K562 (cell line): ENCODE measurements around the gene NUP160.
A peak's percentile ranks its signal among the peaks of the same experiment; 100 is the strongest.

Source experiments
- CEBPB ChIP-seq: fragments of 450-650 bp; IDR thresholded peaks from 2 replicates; pipeline ENCODE4 v1.6.1; 2016; ENCODE audit warnings: missing genetic modification characterization, missing compliant biosample characterization
- CTCF ChIP-seq, 3 experiments: IDR thresholded peaks in 2 of 3; conservative IDR thresholded peaks in 1 of 3; 2 replicates each; pipeline ENCODE4 v1.5.1; 2011 to 2012; ENCODE audit warnings: low read length in 3 of 3, mild to moderate bottlenecking in 3 of 3, control low read depth in 2 of 3, improper control_type of control experiment in 1 of 3, inconsistent platforms in 1 of 3, low read depth in 1 of 3, mixed read lengths in 1 of 3, moderate library complexity in 1 of 3; ENCODE audit not compliant: insufficient read depth in 2 of 3
- FOXA1 ChIP-seq: fragments of 450-650 bp; IDR thresholded peaks from 2 replicates; pipeline ENCODE4 v1.6.1; 2016; ENCODE audit warnings: mild to moderate bottlenecking, borderline replicate concordance
- MYC ChIP-seq, 2 experiments: fragments of 250-450 bp in 1 of 2; sonication (Bioruptor Pico) in 1 of 2; IDR thresholded peaks; 2 replicates each; pipeline versions ENCODE4 v1.5.1 to v1.6.1; 2012 to 2021; ENCODE audit warnings: low read depth in 2 of 2, borderline replicate concordance in 1 of 2, improper control_type of control experiment in 1 of 2, low read length in 1 of 2, mild to moderate bottlenecking in 1 of 2, moderate library complexity in 1 of 2
- PTBP1 ChIP-seq: fragments of 200-400 bp; formaldehyde crosslinking; IDR thresholded peaks from 2 replicates; pipeline ENCODE4 v1.6.1; 2017; ENCODE audit warnings: low read depth, low read length
- RNF219 ChIP-seq: fragments of 250-450 bp; sonication (Bioruptor Pico); IDR thresholded peaks from 2 replicates; pipeline ENCODE4 v1.5.0; 2022; ENCODE audit warnings: mild to moderate bottlenecking
- TBL1XR1 ChIP-seq, 2 experiments: IDR thresholded peaks; 2 replicates each; pipeline ENCODE4 v1.6.1; 2012; ENCODE audit warnings: improper control_type of control experiment in 2 of 2, low read length in 2 of 2, mild to moderate bottlenecking in 1 of 2
- ZNF23 ChIP-seq: fragments of 250-450 bp; sonication (Bioruptor Pico); IDR thresholded peaks from 2 replicates; pipeline ENCODE4 v1.4.0; 2020; ENCODE audit warnings: mild to moderate bottlenecking
- TF ChIP-seq, protein P1 (sequence below), 2 experiments: fragments of 450-650 bp in 1 of 2; sonication (generic) in 1 of 2; formaldehyde crosslinking in 1 of 2; IDR thresholded peaks in 1 of 2; conservative IDR thresholded peaks in 1 of 2; 2 replicates each; pipeline versions ENCODE4 v1.6.1 to v1.8.1; 2016 to 2023; ENCODE audit warnings: mild to moderate bottlenecking in 2 of 2, moderate library complexity in 2 of 2, inconsistent platforms in 1 of 2, missing genetic modification reagents in 1 of 2
- TF ChIP-seq, protein P2 (sequence below): fragments of 250-450 bp; sonication (Bioruptor Pico); IDR thresholded peaks from 2 replicates; pipeline ENCODE4 v1.8.0; 2021; ENCODE audit warnings: moderate library complexity, mild to moderate bottlenecking, inconsistent platforms

GRCh38 chr11:47797633-47798032 lies 50.5 kb downstream of the NUP160 start:
- TF ChIP-seq, protein P1, sequence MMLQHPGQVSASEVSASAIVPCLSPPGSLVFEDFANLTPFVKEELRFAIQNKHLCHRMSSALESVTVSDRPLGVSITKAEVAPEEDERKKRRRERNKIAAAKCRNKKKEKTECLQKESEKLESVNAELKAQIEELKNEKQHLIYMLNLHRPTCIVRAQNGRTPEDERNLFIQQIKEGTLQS (IDR thresholded peaks at IDR 0.05), result peak; percentile 44; the same call in 1 of the 2 replicates
- TF ChIP-seq, protein P1 (CRISPR knock-in tag; conservative IDR thresholded peaks at IDR 0.05), result no peak
- no peak for TF ChIP-seq CEBPB (tag)
- no peak for TF ChIP-seq RNF219
- no peak for TF ChIP-seq PTBP1
- TF ChIP-seq CTCF (IDR thresholded peaks at IDR 0.05 in 2 of 3, conservative IDR thresholded peaks at IDR 0.05 in 1 of 3; ENCODE audit: insufficient read depth in 2 of 3, low read depth in 1 of 3, low read length in 3 of 3), result no peak
- TF ChIP-seq ZNF23 (CRISPR knock-in tag), result no peak
- TF ChIP-seq MYC (IDR thresholded peaks at IDR 0.05; ENCODE audit: low read depth, low read length), result no peak
- TF ChIP-seq MYC (CRISPR knock-in tag; IDR thresholded peaks at IDR 0.05; ENCODE audit: borderline replicate concordance, low read depth), result no peak
- no peak for TF ChIP-seq TBL1XR1 (IDR thresholded peaks at IDR 0.05; ENCODE audit: low read length in 2 of 2)
- no peak for TF ChIP-seq FOXA1
- TF ChIP-seq, protein P2, sequence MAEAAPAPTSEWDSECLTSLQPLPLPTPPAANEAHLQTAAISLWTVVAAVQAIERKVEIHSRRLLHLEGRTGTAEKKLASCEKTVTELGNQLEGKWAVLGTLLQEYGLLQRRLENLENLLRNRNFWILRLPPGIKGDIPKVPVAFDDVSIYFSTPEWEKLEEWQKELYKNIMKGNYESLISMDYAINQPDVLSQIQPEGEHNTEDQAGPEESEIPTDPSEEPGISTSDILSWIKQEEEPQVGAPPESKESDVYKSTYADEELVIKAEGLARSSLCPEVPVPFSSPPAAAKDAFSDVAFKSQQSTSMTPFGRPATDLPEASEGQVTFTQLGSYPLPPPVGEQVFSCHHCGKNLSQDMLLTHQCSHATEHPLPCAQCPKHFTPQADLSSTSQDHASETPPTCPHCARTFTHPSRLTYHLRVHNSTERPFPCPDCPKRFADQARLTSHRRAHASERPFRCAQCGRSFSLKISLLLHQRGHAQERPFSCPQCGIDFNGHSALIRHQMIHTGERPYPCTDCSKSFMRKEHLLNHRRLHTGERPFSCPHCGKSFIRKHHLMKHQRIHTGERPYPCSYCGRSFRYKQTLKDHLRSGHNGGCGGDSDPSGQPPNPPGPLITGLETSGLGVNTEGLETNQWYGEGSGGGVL (CRISPR knock-in tag), result no peak
